AG04449 (cell line): Measurements from ENCODE around the gene PHAX.
A peak's percentile ranks its signal among the peaks of the same experiment; 100 is the strongest.
"Not testable (repeated sequence)": the region's sequence is repeated elsewhere in the genome, so short reads cannot be mapped to it uniquely, and the experiment has no call there.

ENCODE experiments used
- CTCF ChIA-PET: fragments of 350-600 bp; formaldehyde crosslinking; extraction: SDS; loops from one replicate; lab custom pipeline; 2021; ENCODE audit warnings: antibody characterized with exemption; lab: Yijun Ruan, JAX
- POLR2A ChIA-PET: fragments of 400-600, 350-600 bp; formaldehyde crosslinking; extraction: SDS; loops from one replicate; lab custom pipeline; 2020; ENCODE audit warnings: antibody characterized with exemption, inconsistent platforms; lab: Yijun Ruan, JAX
- DNase-seq: peaks from one replicate; pipeline ENCODE4 v3.0.0-alpha.2; 2010; ENCODE audit warnings: low read depth, low spot score
- H3K4me3 ChIP-seq: 2 replicates; pipeline ENCODE4 v1.5.1; 2011; ENCODE audit warnings: low read depth, mild to moderate bottlenecking, control low read depth, low read length
- TF ChIP-seq, protein P1 (sequence below): IDR thresholded peaks from one replicate; pipeline ENCODE4 v1.5.1; 2011; ENCODE audit warnings: mild to moderate bottlenecking, moderate library complexity, low read length, control low read depth, inconsistent platforms; ENCODE audit not compliant: insufficient read depth; ENCODE audit errors: missing control alignments

PHAX gene

GRCh38 chr5:126613941-126614592 lies 13.3 kb downstream of the PHAX start:
- no peak for DNase-seq
- H3K4me3 ChIP-seq, result no peak overlapping the region
- ChIA-PET CTCF (interaction anchor here (1.0 to 1.3 kb wide), 2 partner anchors 9 to 13 kb away, joined by 3 to 5 read pairs; partner anchors contain the start of gene PHAX), POLR2A (no interaction called here)
- TF ChIP-seq, protein P1, sequence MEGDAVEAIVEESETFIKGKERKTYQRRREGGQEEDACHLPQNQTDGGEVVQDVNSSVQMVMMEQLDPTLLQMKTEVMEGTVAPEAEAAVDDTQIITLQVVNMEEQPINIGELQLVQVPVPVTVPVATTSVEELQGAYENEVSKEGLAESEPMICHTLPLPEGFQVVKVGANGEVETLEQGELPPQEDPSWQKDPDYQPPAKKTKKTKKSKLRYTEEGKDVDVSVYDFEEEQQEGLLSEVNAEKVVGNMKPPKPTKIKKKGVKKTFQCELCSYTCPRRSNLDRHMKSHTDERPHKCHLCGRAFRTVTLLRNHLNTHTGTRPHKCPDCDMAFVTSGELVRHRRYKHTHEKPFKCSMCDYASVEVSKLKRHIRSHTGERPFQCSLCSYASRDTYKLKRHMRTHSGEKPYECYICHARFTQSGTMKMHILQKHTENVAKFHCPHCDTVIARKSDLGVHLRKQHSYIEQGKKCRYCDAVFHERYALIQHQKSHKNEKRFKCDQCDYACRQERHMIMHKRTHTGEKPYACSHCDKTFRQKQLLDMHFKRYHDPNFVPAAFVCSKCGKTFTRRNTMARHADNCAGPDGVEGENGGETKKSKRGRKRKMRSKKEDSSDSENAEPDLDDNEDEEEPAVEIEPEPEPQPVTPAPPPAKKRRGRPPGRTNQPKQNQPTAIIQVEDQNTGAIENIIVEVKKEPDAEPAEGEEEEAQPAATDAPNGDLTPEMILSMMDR, result no peak

DNA sequence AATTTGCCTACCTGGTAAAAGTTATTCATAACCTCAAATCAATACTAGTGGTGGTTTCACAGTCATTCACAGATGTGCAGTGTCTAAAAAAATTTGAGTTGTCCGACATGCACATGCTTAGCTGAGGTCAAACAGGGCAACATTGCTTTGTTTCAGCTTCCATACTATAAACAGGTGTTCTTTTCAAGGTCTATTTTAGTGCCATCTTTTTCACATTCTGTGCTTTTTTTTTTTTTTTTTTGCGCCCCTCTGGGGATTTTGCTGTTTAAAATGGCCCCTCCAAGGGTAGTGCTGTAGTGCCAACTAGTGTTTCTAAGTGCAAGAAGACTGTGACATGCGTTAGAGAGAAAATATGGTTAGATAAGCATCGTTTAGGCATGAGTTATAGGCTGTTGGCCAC lies 14.5 kb downstream of the PHAX start:
- TF ChIP-seq, protein P1, result no peak
- CTCF ChIA-PET, result interaction anchor here (1.0 to 2.1 kb wide), 2 partner anchors 14 to 165 kb away, joined by 3 to 7 read pairs; partner anchors contain the start of gene PHAX

GRCh38 chr5:126617603-126618002 lies 16.9 kb downstream of the PHAX start:
- DNase-seq, POLR2A ChIA-PET, H3K4me3 ChIP-seq, CTCF ChIA-PET: not testable (repeated sequence)

More for the DNA sequence above, 14.5 kb downstream of the PHAX start:
- POLR2A ChIA-PET, result interaction anchor here (0.6 kb wide), 1 partner anchor 9 kb away, joined by 3 read pairs; no protein-coding TSS in a partner anchor
- DNase-seq, result no peak
- no peak overlapping the region for H3K4me3 ChIP-seq

- no peak for DNase-seq
- CTCF ChIA-PET, result no interaction called here
- no peak overlapping the region for H3K4me3 ChIP-seq
- TF ChIP-seq, protein P1, result no peak
- POLR2A ChIA-PET, result no interaction called here
Measured at GRCh38 chr5:126619781-126620180, 19.0 kb downstream of the PHAX start.

DNA sequence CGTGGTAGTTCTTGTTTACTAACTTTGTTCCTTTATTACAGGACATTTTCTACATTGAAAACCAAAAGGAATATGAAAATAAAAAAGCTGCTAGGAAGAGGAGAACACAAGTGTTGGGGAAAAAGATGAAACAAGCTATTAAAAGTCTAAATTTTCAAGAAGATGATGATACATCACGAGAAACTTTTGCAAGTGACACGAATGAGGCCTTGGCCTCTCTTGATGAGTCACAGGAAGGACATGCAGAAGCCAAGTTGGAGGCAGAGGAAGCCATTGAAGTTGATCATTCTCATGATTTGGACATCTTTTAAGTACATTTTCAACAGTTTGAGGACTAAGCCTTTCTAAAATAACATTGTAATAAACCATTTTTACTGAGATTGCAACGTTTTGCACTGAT lies 23.8 kb downstream of the PHAX start:
- peak; percentile 87 for DNase-seq
- TF ChIP-seq, protein P1, result no peak
- ChIA-PET POLR2A (no interaction called here), CTCF (interaction anchor here (0.9 to 3.2 kb wide), 4 partner anchors 19 to 182 kb away, joined by 3 to 20 read pairs (median 4); partner anchors contain the start of gene PHAX)
- H3K4me3 ChIP-seq, result no peak overlapping the region

DNA sequence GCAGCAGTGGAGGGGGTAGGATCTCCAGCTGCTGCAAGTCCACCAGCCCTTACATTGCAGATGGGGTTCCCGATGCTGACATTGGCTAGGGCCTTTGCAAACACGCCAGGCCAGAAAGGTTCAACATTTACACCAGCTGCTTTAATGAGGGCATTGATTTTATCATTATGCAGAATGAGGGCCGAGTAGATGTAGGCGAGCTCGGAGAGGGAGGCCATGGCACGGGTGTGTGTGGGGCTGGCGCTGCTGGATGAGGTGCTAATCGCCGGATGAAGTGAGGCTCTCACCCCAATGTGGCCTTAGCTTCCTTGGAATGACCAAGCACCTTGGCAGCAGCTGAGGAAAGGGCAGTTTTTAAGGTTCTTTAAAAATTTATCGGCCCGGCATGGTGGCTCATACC lies 27.4 kb downstream of the PHAX start:
- ChIA-PET CTCF (interaction anchor here (1.3 kb wide), 1 partner anchor 48 kb away, joined by 3 read pairs; no protein-coding TSS in a partner anchor), POLR2A (no interaction called here)
- H3K4me3 ChIP-seq, result no peak overlapping the region
- TF ChIP-seq, protein P1, result no peak
- DNase-seq, result no peak
